Prostate gland (tissue), 2 donors: ENCODE data around the gene WNT3.

Source experiments
- POLR2A ChIP-seq: fragments of 450-650 bp; IDR thresholded peaks from one replicate; pipeline ENCODE4 v1.6.1; 2016; ENCODE audit warnings: antibody characterized with exemption, mild to moderate bottlenecking
- POLR2AphosphoS5 ChIP-seq: sonication (generic); formaldehyde crosslinking; IDR thresholded peaks from one replicate; pipeline ENCODE4 v1.6.1; 2017; ENCODE audit warnings: antibody characterized with exemption
- TF ChIP-seq, protein P1 (sequence below), 4 experiments: fragments of 200-600 bp in 2 of 4; fragments of 450-650 bp in 2 of 4; sonication (generic) in 2 of 4; IDR thresholded peaks; 1 replicate in 3 of 4; 2 replicates in 1 of 4; pipeline ENCODE4 v1.5.1; 2016 to 2019; ENCODE audit warnings: antibody characterized with exemption in 4 of 4, mild to moderate bottlenecking in 2 of 4, moderate library complexity in 2 of 4

DNA sequence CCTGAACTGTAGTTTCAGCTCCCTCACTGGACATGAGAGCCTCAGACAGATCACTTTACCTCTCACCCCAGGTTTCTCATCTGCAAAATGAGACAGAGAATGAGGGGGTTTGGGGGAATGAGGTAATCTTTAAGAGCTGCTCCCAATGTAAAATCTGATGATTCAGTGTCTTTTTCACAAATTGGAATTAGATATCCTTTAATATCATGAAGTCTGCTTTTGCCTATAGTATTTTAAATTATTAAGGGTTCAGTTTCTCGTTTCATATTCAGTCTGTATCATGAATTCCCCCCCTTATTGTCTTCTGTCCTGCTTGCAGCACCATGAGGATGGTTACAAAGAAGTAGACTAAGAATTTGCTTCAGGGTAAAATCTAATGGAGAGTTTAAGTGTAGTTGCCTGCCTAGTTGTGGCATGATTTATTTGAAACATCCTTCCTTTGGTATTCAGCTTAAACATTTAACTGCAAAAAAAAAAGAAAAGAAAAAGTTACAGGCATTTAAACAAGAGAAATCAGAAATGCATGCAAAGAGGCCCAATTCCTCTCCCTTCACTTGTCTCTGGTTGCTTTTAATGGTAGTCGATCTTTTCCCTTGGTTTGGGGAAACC is 77.3 kb downstream of the WNT3 start:
- TF ChIP-seq POLR2A (no peak), POLR2AphosphoS5 (no peak)
- TF ChIP-seq, protein P1, sequence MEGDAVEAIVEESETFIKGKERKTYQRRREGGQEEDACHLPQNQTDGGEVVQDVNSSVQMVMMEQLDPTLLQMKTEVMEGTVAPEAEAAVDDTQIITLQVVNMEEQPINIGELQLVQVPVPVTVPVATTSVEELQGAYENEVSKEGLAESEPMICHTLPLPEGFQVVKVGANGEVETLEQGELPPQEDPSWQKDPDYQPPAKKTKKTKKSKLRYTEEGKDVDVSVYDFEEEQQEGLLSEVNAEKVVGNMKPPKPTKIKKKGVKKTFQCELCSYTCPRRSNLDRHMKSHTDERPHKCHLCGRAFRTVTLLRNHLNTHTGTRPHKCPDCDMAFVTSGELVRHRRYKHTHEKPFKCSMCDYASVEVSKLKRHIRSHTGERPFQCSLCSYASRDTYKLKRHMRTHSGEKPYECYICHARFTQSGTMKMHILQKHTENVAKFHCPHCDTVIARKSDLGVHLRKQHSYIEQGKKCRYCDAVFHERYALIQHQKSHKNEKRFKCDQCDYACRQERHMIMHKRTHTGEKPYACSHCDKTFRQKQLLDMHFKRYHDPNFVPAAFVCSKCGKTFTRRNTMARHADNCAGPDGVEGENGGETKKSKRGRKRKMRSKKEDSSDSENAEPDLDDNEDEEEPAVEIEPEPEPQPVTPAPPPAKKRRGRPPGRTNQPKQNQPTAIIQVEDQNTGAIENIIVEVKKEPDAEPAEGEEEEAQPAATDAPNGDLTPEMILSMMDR (IDR thresholded peaks at IDR 0.05), result no peak
